Cardiac muscle cell (in vitro differentiated cells and primary cell): Measurements from ENCODE around the gene KRTDAP. TPM values are rescaled to one million over a fixed set of nuclear protein-coding genes. Genes with fewer than 3 reads are reported as not detected.
A peak's percentile ranks its signal among the peaks of the same experiment; 100 is the strongest.

Experiments used
- DNase-seq, 2 donors: peaks; one replicate each; pipeline versions ENCODE4 v3.0.0 to v3.0.0-alpha.2; 2010 to 2017; ENCODE audit warnings: low read depth in 1 of 2, low spot score in 1 of 2
- H3K27ac ChIP-seq: fragments of 200-600 bp; sonication (generic); 2 replicates; pipeline ENCODE4 v1.5.1; 2016
- H3K27me3 ChIP-seq: fragments of 200-600 bp; sonication (generic); 2 replicates; pipeline ENCODE4 v1.6.0; 2016; ENCODE audit warnings: control low read depth
- H3K36me3 ChIP-seq: fragments of 200-600 bp; sonication (generic); 2 replicates; pipeline ENCODE4 v1.5.1; 2016; ENCODE audit warnings: control low read depth
- H3K4me1 ChIP-seq: fragments of 200-600 bp; sonication (generic); 2 replicates; pipeline ENCODE4 v1.8.1; 2017; ENCODE audit warnings: low read depth, mild to moderate bottlenecking, mixed run types
- H3K4me3 ChIP-seq: fragments of 200-600 bp; sonication (generic); 2 replicates; pipeline ENCODE4 v1.5.1; 2016; ENCODE audit warnings: mild to moderate bottlenecking
- H3K9me3 ChIP-seq: fragments of 200-600 bp; sonication (generic); 2 replicates; pipeline ENCODE4 v1.5.1; 2017; ENCODE audit warnings: low read depth, mild to moderate bottlenecking, control low read depth
- polyA plus RNA-seq: library from polyadenylated mRNA; unstranded; fragments of >200 nt; fragmentation: Nextera tagmentation; extraction: Ambion mirVana; gene quantifications from 2 replicates; pipeline ENCODE4 v1.2.1, GENCODE V29; 2016
- total RNA-seq: library from RNA; depleted of rRNA; stranded (reverse); fragments of >200 nt; gene quantifications from 2 replicates; pipeline ENCODE4 v1.2.3, GENCODE V29; 2016
- TF ChIP-seq, protein P1 (sequence below): IDR thresholded peaks from 2 replicates; pipeline ENCODE4 v1.5.1; 2012; ENCODE audit warnings: low read depth, mild to moderate bottlenecking, low read length

KRTDAP gene
- total and polyA plus RNA-seq, 2 experiments from 2014 or later = 2.2 TPM; not detected in 1

DNA sequence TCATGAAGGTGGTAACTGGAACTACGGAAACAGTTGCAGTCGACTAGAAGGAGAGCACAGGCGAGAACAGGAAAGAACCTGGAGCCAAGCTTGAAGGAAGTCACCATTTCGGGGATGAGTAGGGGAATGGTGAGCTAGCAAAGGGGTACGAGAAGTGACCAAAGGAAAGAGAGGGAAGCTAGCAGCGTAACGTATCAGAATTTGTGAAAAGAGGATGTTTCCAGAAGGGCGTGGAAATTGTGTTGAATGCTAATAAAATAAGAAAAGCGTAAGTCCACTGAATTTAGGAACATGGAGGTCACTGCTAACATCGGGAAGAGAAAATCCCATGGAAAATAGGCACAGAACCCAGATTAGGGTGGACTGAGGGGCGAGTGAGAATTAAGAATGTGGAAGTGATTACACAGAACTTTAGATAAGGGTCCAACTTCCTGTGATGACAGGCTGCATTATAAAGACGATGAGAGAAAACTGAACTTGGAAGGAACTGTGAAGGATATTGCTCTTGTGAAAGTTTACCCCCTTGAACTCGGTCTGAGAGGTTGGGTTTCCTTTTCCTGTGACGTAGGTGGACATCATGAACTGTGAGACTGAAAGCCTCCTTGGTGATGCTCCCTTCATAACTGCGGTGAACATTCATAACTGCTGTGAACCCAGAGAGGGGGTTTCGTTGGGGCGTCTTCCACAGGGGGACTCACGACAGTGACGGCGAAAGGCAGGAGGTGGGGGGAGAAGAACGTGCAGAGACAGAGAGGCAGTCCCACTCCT, 44.3 kb downstream of the KRTDAP start:
- no peaks in the 10 kb centered on the region for H3K4me1 ChIP-seq
- TF ChIP-seq, protein P1, sequence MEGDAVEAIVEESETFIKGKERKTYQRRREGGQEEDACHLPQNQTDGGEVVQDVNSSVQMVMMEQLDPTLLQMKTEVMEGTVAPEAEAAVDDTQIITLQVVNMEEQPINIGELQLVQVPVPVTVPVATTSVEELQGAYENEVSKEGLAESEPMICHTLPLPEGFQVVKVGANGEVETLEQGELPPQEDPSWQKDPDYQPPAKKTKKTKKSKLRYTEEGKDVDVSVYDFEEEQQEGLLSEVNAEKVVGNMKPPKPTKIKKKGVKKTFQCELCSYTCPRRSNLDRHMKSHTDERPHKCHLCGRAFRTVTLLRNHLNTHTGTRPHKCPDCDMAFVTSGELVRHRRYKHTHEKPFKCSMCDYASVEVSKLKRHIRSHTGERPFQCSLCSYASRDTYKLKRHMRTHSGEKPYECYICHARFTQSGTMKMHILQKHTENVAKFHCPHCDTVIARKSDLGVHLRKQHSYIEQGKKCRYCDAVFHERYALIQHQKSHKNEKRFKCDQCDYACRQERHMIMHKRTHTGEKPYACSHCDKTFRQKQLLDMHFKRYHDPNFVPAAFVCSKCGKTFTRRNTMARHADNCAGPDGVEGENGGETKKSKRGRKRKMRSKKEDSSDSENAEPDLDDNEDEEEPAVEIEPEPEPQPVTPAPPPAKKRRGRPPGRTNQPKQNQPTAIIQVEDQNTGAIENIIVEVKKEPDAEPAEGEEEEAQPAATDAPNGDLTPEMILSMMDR = no peak
- no peaks in the 10 kb centered on the region for H3K36me3 ChIP-seq
- no peak overlapping the region for H3K27ac ChIP-seq
- DNase-seq = peak in 1 of 2 donors; percentile 87
- no peaks in the 10 kb centered on the region for H3K9me3 ChIP-seq
- H3K27me3 ChIP-seq = no peaks in the 10 kb centered on the region
- H3K4me3 ChIP-seq = no peak overlapping the region

DNA sequence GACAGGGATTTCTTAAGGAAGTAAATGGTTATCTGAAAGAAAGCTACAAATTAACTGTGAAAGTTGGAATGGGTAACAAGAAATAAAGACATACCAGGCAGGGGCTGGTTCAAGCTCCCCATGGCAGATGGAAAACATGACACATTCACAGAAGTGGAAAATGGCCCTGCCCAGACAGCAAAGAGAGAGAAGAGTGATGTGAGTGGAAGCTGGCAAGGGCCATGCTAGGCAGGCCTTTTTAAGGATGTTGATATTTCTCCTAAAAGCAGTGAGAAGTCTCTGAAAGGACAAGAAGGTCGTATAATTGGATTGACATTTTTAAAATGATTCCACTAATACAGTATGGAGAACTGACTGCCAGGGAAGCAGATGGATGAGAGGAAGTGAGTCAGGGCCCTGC, 45.5 kb downstream of the KRTDAP start:
- H3K27ac ChIP-seq = no peak overlapping the region
- H3K27me3 ChIP-seq = no peaks in the 10 kb centered on the region
- no peaks in the 10 kb centered on the region for H3K4me1 ChIP-seq
- TF ChIP-seq, protein P1 = no peak
- H3K4me3 ChIP-seq = no peak overlapping the region
- no peaks in the 10 kb centered on the region for H3K9me3 ChIP-seq
- DNase-seq = no peak
- no peaks in the 10 kb centered on the region for H3K36me3 ChIP-seq

DNA sequence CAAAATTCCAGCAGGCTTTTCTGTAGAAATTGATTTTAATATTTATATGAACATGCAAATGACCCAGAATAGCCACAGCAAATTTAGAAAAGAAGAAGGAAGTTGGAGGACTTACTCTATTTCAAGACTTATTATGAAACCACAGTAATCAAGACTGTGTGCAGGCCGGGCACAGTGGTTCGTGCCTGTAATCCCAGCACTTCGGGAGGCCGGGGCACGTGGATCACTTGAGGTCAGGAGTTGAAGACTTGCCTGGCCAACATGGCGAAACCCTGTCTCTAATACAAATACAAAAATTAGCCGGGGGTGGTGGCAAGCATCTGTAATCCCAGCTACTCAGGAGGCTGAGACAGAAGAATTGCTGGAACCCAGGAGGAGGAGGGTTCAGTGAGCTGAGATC, 48.2 kb downstream of the KRTDAP start:
- Histone ChIP-seq H3K36me3 (no peaks in the 10 kb centered on the region), H3K27me3 (no peaks in the 10 kb centered on the region), H3K27ac (no peak overlapping the region), H3K9me3 (no peaks in the 10 kb centered on the region), H3K4me3 (no peak overlapping the region), H3K4me1 (peaks cover 2% of the 10 kb centered on the region)
- TF ChIP-seq, protein P1 = no peak
- no peak for DNase-seq

DNA sequence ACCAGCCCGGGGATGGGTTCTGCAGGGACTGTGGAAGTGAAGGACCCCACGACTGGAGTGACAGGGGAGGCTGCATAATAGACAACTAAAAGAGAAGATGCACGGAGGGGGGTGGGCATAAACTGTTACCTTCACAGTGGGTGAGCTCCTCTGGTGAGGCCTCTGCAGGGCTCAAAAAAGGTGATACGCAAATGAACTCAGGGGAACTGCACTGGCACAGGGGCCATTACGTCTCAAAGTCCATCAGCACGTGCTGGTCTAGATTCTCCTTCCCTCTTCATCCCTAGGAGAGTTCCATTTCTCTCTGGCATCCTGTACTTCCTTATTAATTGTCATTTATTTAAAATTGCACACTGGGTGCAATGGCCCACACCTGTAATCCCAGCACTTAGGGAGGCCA, 50.3 kb downstream of the KRTDAP start:
- no peak overlapping the region for H3K27ac ChIP-seq
- peaks cover 14% of the 10 kb centered on the region for H3K4me1 ChIP-seq
- DNase-seq = no peak
- H3K27me3 ChIP-seq = no peaks in the 10 kb centered on the region
- TF ChIP-seq, protein P1 = no peak
- no peaks in the 10 kb centered on the region for H3K9me3 ChIP-seq
- H3K36me3 ChIP-seq = no peaks in the 10 kb centered on the region
- no peak overlapping the region for H3K4me3 ChIP-seq

GRCh38 chr19:35438527-35438926, 51.7 kb downstream of the KRTDAP start:
- Histone ChIP-seq H3K4me1 (peaks cover 14% of the 10 kb centered on the region), H3K9me3 (no peaks in the 10 kb centered on the region), H3K27ac (no peak overlapping the region), H3K4me3 (no peak overlapping the region), H3K36me3 (no peaks in the 10 kb centered on the region), H3K27me3 (no peaks in the 10 kb centered on the region)
- DNase-seq = peak; percentile 33 to 80
- TF ChIP-seq, protein P1 = peak; percentile 2
